GM13977 (cell line): ENCODE results near the gene MYZAP.

Experiments
- DNase-seq: peaks from one replicate; pipeline ENCODE4 v3.0.0; 2012; ENCODE audit warnings: low spot score
- CTCF ChIP-seq: IDR thresholded peaks from 2 replicates; pipeline ENCODE4 v1.5.1; 2012; ENCODE audit warnings: mild to moderate bottlenecking, control low read depth; ENCODE audit not compliant: insufficient read depth; ENCODE audit errors: extremely low read depth, missing control alignments
- in situ Hi-C: fragments of 300-500 bp; cut with MboI; formaldehyde crosslinking; loops from one replicate; pipeline ENCODE4 v1.12.0; 2022; ENCODE audit warnings: low sequenced_read_pairs, low pct_unique_long_range_greater_than_20kb, mixed read lengths, inconsistent platforms; ENCODE audit not compliant: unreplicated experiment

Gene MYZAP

GRCh38 chr15:57567891-57568290, 23.8 kb upstream of the MYZAP start:
- no peak for TF ChIP-seq CTCF
- in situ Hi-C loops, result no loop called here

GRCh38 chr15:57568299-57568698, 23.4 kb upstream of the MYZAP start:
- no peak for TF ChIP-seq CTCF
- no peak for DNase-seq
- in situ Hi-C loops, result no loop called here

More at GRCh38 chr15:57567891-57568290, 23.8 kb upstream of the MYZAP start:
- DNase-seq, result no peak

- in situ Hi-C loops, result no loop called here
- no peak for TF ChIP-seq CTCF
- no peak for DNase-seq
Observed at GRCh38 chr15:57570340-57570739, 21.4 kb upstream of the MYZAP start.

GRCh38 chr15:57570994-57571393, 20.7 kb upstream of the MYZAP start:
- DNase-seq, result no peak
- no peak for TF ChIP-seq CTCF
- in situ Hi-C loops, result no loop called here

- DNase-seq, result no peak
- in situ Hi-C loops, result no loop called here
- no peak for TF ChIP-seq CTCF
Observed at GRCh38 chr15:57571725-57572124, 20.0 kb upstream of the MYZAP start.

- in situ Hi-C loops, result no loop called here
- DNase-seq, result no peak
- TF ChIP-seq CTCF, result no peak
Observed at GRCh38 chr15:57572468-57572867, 19.2 kb upstream of the MYZAP start.

GRCh38 chr15:57573151-57573550, 18.6 kb upstream of the MYZAP start:
- no peak for DNase-seq
- TF ChIP-seq CTCF, result no peak
- in situ Hi-C loops, result no loop called here
